ENCODE results near the gene AGPAT4. TPM values are rescaled to one million over a fixed set of nuclear protein-coding genes. Genes with fewer than 3 reads are reported as not detected.

The AGPAT4 gene
- total and polyA plus RNA-seq, 2 donors (not counting 3 experiments of a cell fraction or from before 2014, with no cell fraction given), result 10.2 to 15.2 TPM

- H4K20me1 ChIP-seq (replicated peaks; ENCODE audit: control insufficient read depth, extremely low read depth, insufficient read depth, low read length), result no peaks in the 10 kb centered on the region
- H3K27ac ChIP-seq (ENCODE audit: insufficient read depth, low read depth, low read length), result no peak overlapping the region
- no peak overlapping the region for H2AFZ ChIP-seq (ENCODE audit: low read depth, low read length)
- H3K4me1 ChIP-seq (ENCODE audit: control insufficient read depth, extremely low read depth, insufficient read depth, low read length), result no peaks in the 10 kb centered on the region
- FAIRE-seq, result no peak
- CTCF ChIA-PET, result no interaction called here
- no peaks in the 10 kb centered on the region for H3K9me3 ChIP-seq (replicated peaks; ENCODE audit: control insufficient read depth, insufficient read depth, low read length)
- BruUV-seq (replicated peaks), result no TSS peak
- no peaks in the 10 kb centered on the region for H3K9me1 ChIP-seq (replicated peaks; ENCODE audit: control insufficient read depth, extremely low read depth, insufficient read depth, low read length)
- no peak overlapping the region for H3K9ac ChIP-seq (replicated peaks; ENCODE audit: extremely low read depth, insufficient read depth, low read length)
- no peaks in the 10 kb centered on the region for H3K79me2 ChIP-seq (ENCODE audit: control insufficient read depth, insufficient read depth, low read length)
- no peak overlapping the region for H3K4me3 ChIP-seq (replicated peaks in 1 of 3; ENCODE audit: insufficient read depth in 1 of 3, low read depth in 1 of 3, low read length in 3 of 3)
- TF ChIP-seq MAX (IDR thresholded peaks at IDR 0.05; ENCODE audit: insufficient read depth, insufficient read length), result no peak
- TF ChIP-seq CTCF (IDR thresholded peaks at IDR 0.05; ENCODE audit: extremely low read depth in 1 of 2, insufficient read depth in 1 of 2, low read depth in 1 of 2, low read length in 2 of 2), result no peak
- TF ChIP-seq POLR2A (IDR thresholded peaks at IDR 0.05; ENCODE audit: low read depth, low read length), result no peak
- TF ChIP-seq POLR2AphosphoS5 (IDR thresholded peaks at IDR 0.05; ENCODE audit: insufficient read depth, low read depth, low read length), result no peak
- TF ChIP-seq GATA2 (IDR thresholded peaks at IDR 0.05; ENCODE audit: insufficient read depth, insufficient read length, low read depth, low read length), result no peak
- H3K36me3 ChIP-seq (ENCODE audit: control insufficient read depth in 2 of 2, extremely low read depth in 1 of 2, insufficient read depth in 2 of 2, low read length in 2 of 2), result no peaks in the 10 kb centered on the region
- POLR2A ChIA-PET, result no interaction called here
- intact Hi-C loops (cut with micrococcal nuclease), result no loop called here
- dilution Hi-C loops (cut with MboI; ENCODE audit: extremely low pct_ligation_motif_present, low sequenced_read_pairs), result no loop called here
- H3K27me3 ChIP-seq (ENCODE audit: control insufficient read depth in 2 of 2, insufficient read depth in 2 of 2, low read length in 2 of 2), result no peaks in the 10 kb centered on the region
- H3K4me2 ChIP-seq (ENCODE audit: insufficient read depth, low read length), result no peak overlapping the region
- no peak for DNase-seq (ENCODE audit: low read depth, low spot score)
Observed at GRCh38 chr6:161198176-161198575, 75.7 kb downstream of the AGPAT4 start.

- BruUV-seq (replicated peaks), result no TSS peak
- CTCF ChIA-PET, result no interaction called here
- no peak overlapping the region for H2AFZ ChIP-seq (ENCODE audit: low read depth, low read length)
- FAIRE-seq (no peak), DNase-seq (ENCODE audit: low read depth, low spot score) (no peak)
- no peaks in the 10 kb centered on the region for H4K20me1 ChIP-seq (replicated peaks; ENCODE audit: control insufficient read depth, extremely low read depth, insufficient read depth, low read length)
- H3K9me1 ChIP-seq (replicated peaks; ENCODE audit: control insufficient read depth, extremely low read depth, insufficient read depth, low read length), result no peaks in the 10 kb centered on the region
- no peak overlapping the region for H3K27ac ChIP-seq (ENCODE audit: insufficient read depth, low read depth, low read length)
- no peaks in the 10 kb centered on the region for H3K27me3 ChIP-seq (ENCODE audit: control insufficient read depth in 2 of 2, insufficient read depth in 2 of 2, low read length in 2 of 2)
- intact Hi-C loops (cut with micrococcal nuclease), result no loop called here
- POLR2A ChIA-PET, result no interaction called here
- dilution Hi-C loops (cut with MboI; ENCODE audit: extremely low pct_ligation_motif_present, low sequenced_read_pairs), result no loop called here
- H3K9me3 ChIP-seq (replicated peaks; ENCODE audit: control insufficient read depth, insufficient read depth, low read length), result no peaks in the 10 kb centered on the region
- TF ChIP-seq MYC (IDR thresholded peaks at IDR 0.05; ENCODE audit: low read depth, low read length) (no peak), POLR2A (IDR thresholded peaks at IDR 0.05; ENCODE audit: low read depth, low read length) (no peak), POLR2AphosphoS5 (IDR thresholded peaks at IDR 0.05; ENCODE audit: insufficient read depth, low read depth, low read length) (no peak), CTCF (IDR thresholded peaks at IDR 0.05; ENCODE audit: extremely low read depth in 1 of 2, insufficient read depth in 1 of 2, low read depth in 1 of 2, low read length in 2 of 2) (no peak), JUN (IDR thresholded peaks at IDR 0.05; ENCODE audit: borderline replicate concordance, insufficient read depth, insufficient read length, low read depth) (no peak), FOS (IDR thresholded peaks at IDR 0.05; ENCODE audit: borderline replicate concordance, insufficient read depth, low read length) (no peak)
- H3K4me3 ChIP-seq (replicated peaks in 1 of 3; ENCODE audit: insufficient read depth in 1 of 3, low read depth in 1 of 3, low read length in 3 of 3), result no peak overlapping the region
- H3K9ac ChIP-seq (replicated peaks; ENCODE audit: extremely low read depth, insufficient read depth, low read length), result no peak overlapping the region
- H3K36me3 ChIP-seq (ENCODE audit: control insufficient read depth in 2 of 2, extremely low read depth in 1 of 2, insufficient read depth in 2 of 2, low read length in 2 of 2), result no peaks in the 10 kb centered on the region
- H3K4me1 ChIP-seq (ENCODE audit: control insufficient read depth, extremely low read depth, insufficient read depth, low read length), result no peaks in the 10 kb centered on the region
- no peaks in the 10 kb centered on the region for H3K79me2 ChIP-seq (ENCODE audit: control insufficient read depth, insufficient read depth, low read length)
- no peak overlapping the region for H3K4me2 ChIP-seq (ENCODE audit: insufficient read depth, low read length)
Observed at GRCh38 chr6:161195386-161195785, 78.5 kb downstream of the AGPAT4 start.
